ENCODE measurements around the gene ZSWIM4. TPM values are rescaled to one million over a fixed set of nuclear protein-coding genes. Genes with fewer than 3 reads are reported as not detected.

Gene ZSWIM4
- polyA plus RNA-seq, 1 donor (not counting 4 experiments of a cell fraction or from before 2014, with no cell fraction given) = 0.71 TPM

DNA sequence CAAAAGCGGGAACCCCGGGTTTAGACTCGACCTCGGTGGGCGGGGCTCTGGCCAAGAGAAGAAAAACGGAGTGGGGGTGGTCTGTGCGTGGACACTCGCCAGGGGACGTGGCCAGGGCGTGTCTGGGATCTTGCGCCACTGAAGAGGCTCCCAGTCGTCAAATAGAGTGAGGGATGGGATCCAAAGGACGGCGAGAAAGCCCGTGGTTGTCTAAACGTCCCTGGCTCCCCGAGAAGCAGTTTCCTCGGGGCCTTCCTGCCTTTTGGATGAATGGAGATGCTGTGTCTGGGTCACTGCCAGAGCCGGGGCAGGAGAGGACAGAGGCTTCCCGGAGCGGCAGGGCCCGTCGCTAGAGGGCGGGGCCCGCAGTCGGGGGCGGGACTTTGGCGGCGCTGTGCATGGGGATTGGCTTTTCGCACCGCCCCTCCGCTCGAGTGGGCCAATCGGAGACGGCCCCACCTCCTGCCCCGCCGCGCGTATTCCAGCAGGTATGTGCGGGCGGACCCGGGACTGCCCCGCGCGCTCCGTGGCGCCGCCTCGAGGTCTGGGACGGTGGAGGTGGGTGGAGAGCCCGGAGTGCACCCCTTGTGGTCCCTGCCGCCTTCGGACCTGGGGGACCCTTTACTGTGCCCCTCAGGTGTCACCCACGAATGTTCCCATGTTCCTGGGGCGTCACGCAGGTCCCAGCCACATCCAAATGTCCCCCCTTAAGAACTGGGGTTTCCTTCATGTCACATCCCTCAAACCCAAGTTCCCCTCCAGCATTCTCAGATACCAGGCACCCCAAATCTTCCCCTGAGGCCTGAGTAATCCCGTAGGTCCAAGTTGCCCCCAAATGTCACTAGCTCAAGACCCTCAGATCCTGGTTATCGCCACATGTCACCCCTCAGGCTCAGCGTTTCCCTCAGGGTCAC lies 38.3 kb downstream of the ZSWIM4 start:
- H3K9me3 ChIP-seq (ENCODE audit: control insufficient read depth, low read depth, low read length) = no peaks in the 10 kb centered on the region
- H3K9ac ChIP-seq (ENCODE audit: control insufficient read depth, extremely low read depth, insufficient read depth, low read length) = peak overlapping the region; percentile 45
- peaks cover 20% of the 10 kb centered on the region for H3K4me1 ChIP-seq (ENCODE audit: control insufficient read depth, extremely low read depth, insufficient read depth, low read length)
- peak overlapping the region; percentile 70 for H3K27ac ChIP-seq (ENCODE audit: control insufficient read depth, insufficient read depth, low read length)
- no peak for TF ChIP-seq EZH2 (IDR thresholded peaks at IDR 0.05; ENCODE audit: low read length)
- TF ChIP-seq, protein P1, sequence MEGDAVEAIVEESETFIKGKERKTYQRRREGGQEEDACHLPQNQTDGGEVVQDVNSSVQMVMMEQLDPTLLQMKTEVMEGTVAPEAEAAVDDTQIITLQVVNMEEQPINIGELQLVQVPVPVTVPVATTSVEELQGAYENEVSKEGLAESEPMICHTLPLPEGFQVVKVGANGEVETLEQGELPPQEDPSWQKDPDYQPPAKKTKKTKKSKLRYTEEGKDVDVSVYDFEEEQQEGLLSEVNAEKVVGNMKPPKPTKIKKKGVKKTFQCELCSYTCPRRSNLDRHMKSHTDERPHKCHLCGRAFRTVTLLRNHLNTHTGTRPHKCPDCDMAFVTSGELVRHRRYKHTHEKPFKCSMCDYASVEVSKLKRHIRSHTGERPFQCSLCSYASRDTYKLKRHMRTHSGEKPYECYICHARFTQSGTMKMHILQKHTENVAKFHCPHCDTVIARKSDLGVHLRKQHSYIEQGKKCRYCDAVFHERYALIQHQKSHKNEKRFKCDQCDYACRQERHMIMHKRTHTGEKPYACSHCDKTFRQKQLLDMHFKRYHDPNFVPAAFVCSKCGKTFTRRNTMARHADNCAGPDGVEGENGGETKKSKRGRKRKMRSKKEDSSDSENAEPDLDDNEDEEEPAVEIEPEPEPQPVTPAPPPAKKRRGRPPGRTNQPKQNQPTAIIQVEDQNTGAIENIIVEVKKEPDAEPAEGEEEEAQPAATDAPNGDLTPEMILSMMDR (optimal IDR thresholded peaks at IDR 0.05 in 1 of 3, IDR thresholded peaks at IDR 0.05 in 1 of 3, conservative IDR thresholded peaks at IDR 0.05 in 1 of 3; ENCODE audit: extremely low read depth in 1 of 3, insufficient read depth in 2 of 3, low read length in 3 of 3) = peak; percentile 56 to 78 (median 67)
- DNase-seq (ENCODE audit: low read depth, low spot score) = no peak
- H3K4me2 ChIP-seq (ENCODE audit: control insufficient read depth, extremely low read depth, insufficient read depth, low read depth, low read length) = no peak overlapping the region
- H2AFZ ChIP-seq (ENCODE audit: control insufficient read depth, low read length) = no peak overlapping the region
- no peaks in the 10 kb centered on the region for H3K9me1 ChIP-seq (ENCODE audit: control insufficient read depth, extremely low read depth, insufficient read depth, low read length)
- no peaks in the 10 kb centered on the region for H3K27me3 ChIP-seq (ENCODE audit: control insufficient read depth, extremely low read depth, insufficient read depth, low read length)
- dilution Hi-C loops (cut with MboI; ENCODE audit: extremely low pct_ligation_motif_present, low sequenced_read_pairs) = no loop called here
- H3K79me2 ChIP-seq (ENCODE audit: control insufficient read depth, insufficient read depth, low read length) = peaks cover 12% of the 10 kb centered on the region
- H3K36me3 ChIP-seq (ENCODE audit: control insufficient read depth in 2 of 2, extremely low read depth in 1 of 2, insufficient read depth in 2 of 2, low read length in 2 of 2) = peaks cover 23 to 28% of the 10 kb centered on the region in 2 experiments
- H4K20me1 ChIP-seq (ENCODE audit: control insufficient read depth, extremely low read depth, insufficient read depth, low read length) = peaks cover 55% of the 10 kb centered on the region
- FAIRE-seq = no peak
- H3K4me3 ChIP-seq (ENCODE audit: control insufficient read depth in 2 of 3, extremely low read depth in 1 of 3, insufficient read depth in 2 of 3, low read depth in 1 of 3, low read length in 3 of 3) = no peak overlapping the region

DNA sequence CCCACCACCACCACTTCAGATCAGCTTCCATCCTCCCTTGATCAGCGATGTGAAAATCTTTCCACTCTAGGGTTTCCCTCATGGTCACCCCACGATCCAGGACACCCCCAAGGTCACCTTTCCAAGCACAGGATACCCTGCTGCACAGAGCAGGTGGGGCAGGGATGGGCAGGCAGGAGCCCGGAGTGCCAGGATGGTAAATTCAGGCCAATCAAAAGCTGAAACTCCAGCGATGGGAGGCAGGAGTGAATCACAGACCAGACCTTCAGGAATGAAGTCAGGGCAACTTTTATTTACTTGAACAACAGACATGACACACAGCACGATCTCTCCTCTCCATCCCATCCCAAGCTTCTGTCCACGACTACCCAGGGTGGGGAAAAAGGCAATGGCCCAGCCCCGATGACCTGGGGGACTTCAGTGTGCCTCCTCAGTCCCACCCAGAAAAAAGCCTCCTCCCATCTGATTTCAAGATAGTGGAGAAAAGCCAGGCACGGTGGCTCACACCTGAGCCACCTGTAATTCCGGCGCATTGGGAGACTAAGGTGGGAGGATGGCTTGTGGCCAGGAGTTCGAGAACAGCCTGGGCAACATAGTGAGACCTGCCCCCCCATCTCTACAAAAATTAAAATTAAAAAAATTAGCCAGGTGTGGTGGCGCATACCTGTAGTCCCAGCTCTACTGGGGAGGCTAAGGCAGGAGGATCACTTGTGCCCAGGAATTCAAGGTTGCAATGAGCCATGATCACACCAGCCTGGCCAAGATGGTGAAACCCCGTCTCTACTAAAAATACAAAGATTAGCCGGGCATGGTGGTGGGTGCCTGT lies 39.2 kb downstream of the ZSWIM4 start:
- Histone ChIP-seq H3K27me3 (ENCODE audit: control insufficient read depth, extremely low read depth, insufficient read depth, low read length) (no peaks in the 10 kb centered on the region), H3K9me1 (ENCODE audit: control insufficient read depth, extremely low read depth, insufficient read depth, low read length) (no peaks in the 10 kb centered on the region), H4K20me1 (ENCODE audit: control insufficient read depth, extremely low read depth, insufficient read depth, low read length) (peaks cover 60% of the 10 kb centered on the region), H3K4me2 (ENCODE audit: control insufficient read depth, extremely low read depth, insufficient read depth, low read depth, low read length) (no peak overlapping the region), H3K4me3 (ENCODE audit: control insufficient read depth in 2 of 3, extremely low read depth in 1 of 3, insufficient read depth in 2 of 3, low read depth in 1 of 3, low read length in 3 of 3) (no peak overlapping the region), H3K9me3 (ENCODE audit: control insufficient read depth, low read depth, low read length) (no peaks in the 10 kb centered on the region), H3K27ac (ENCODE audit: control insufficient read depth, insufficient read depth, low read length) (peak overlapping the region; percentile 70), H3K79me2 (ENCODE audit: control insufficient read depth, insufficient read depth, low read length) (peaks cover 20% of the 10 kb centered on the region), H2AFZ (ENCODE audit: control insufficient read depth, low read length) (no peak overlapping the region), H3K9ac (ENCODE audit: control insufficient read depth, extremely low read depth, insufficient read depth, low read length) (peak overlapping the region; percentile 45), H3K4me1 (ENCODE audit: control insufficient read depth, extremely low read depth, insufficient read depth, low read length) (peaks cover 24% of the 10 kb centered on the region), H3K36me3 (ENCODE audit: control insufficient read depth in 2 of 2, extremely low read depth in 1 of 2, insufficient read depth in 2 of 2, low read length in 2 of 2) (peaks cover 31 to 35% of the 10 kb centered on the region in 2 experiments)
- no peak for TF ChIP-seq EZH2 (IDR thresholded peaks at IDR 0.05; ENCODE audit: low read length)
- TF ChIP-seq, protein P1 (optimal IDR thresholded peaks at IDR 0.05 in 1 of 3, IDR thresholded peaks at IDR 0.05 in 1 of 3, conservative IDR thresholded peaks at IDR 0.05 in 1 of 3; ENCODE audit: extremely low read depth in 1 of 3, insufficient read depth in 2 of 3, low read length in 3 of 3) = no peak
- dilution Hi-C loops (cut with MboI; ENCODE audit: extremely low pct_ligation_motif_present, low sequenced_read_pairs) = no loop called here
- DNase-seq (ENCODE audit: low read depth, low spot score) = no peak
- peak; percentile 26 for FAIRE-seq

All from keratinocyte (primary cell).